Mesenteric fat pad (tissue), 1 donor: ENCODE results near the gene ALX1. TPM values are rescaled to one million over a fixed set of nuclear protein-coding genes. Genes with fewer than 3 reads are reported as not detected.
"Not testable (repeated sequence)": the region's sequence is repeated elsewhere in the genome, so short reads cannot be mapped to it uniquely, and the experiment has no call there.

Experiments used
- DNase-seq: peaks from one replicate; pipeline ENCODE4 v3.0.0-alpha.2; 2020; ENCODE audit warnings: low spot score
- total RNA-seq: library from RNA; stranded (reverse); fragmentation: NEBNext Ultra II Directional; extraction: Animal tissue kit (Norgen Biotek cat#: 25700); gene quantifications from one replicate; pipeline ENCODE4 v1.2.1, GENCODE V29; 2021
- donor health status: DM: yes; HTN: yes; CAD: no.

ALX1 gene
- total RNA-seq, 1 donor from 2014 or later, result not detected

DNA sequence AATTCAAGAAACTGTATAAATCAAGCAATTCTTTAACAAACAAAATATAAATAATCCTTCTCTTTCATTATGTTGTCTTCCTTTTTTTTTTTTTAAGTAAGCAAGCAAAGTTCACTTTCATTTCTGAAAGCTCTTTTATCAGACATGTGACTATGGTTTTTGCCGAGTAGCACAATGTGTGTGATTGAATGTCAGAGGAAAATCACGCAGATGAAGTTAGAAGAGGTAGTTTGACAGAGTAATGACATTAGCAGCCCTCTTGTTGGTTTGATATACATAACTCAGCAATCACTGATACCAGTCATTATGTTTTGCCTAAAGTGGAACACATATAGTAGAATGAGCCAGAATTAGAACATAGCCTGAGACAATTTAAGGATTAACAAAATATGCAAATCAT is 19.0 kb downstream of the ALX1 start:
- DNase-seq, result no peak

DNA sequence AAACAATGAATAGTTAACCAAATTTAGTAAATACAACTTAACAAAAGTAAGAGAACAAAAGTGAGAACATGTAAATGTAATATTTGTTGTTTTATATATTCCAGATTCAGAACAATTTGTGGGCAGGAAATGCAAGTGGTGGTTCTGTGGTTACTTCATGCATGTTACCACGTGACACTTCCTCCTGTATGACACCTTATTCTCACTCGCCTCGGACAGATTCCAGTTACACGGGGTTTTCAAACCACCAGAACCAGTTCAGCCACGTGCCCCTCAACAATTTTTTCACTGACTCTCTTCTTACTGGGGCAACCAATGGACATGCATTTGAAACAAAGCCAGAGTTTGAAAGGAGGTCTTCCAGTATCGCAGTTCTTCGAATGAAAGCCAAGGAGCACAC is 21.0 kb downstream of the ALX1 start:
- DNase-seq, result no peak

DNA sequence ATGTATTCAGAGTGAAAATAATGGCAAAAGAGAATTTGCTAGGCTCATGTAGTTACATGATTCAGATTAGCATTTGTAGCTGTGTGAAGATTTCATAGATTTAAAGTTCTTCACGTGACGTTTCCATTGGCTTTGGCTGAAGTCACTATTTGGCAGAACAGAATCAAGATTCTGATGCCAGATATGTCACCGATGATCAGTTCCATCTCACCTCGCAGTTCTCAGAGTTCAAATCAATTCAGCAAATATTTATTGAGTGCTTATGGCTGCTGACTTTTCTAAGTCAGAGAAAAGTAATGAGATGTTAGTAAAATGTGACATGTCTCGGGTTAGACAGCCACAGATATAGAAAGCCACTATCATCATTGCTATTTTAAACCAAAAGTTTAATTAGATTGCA is 28.4 kb downstream of the ALX1 start:
- DNase-seq, result no peak

DNA sequence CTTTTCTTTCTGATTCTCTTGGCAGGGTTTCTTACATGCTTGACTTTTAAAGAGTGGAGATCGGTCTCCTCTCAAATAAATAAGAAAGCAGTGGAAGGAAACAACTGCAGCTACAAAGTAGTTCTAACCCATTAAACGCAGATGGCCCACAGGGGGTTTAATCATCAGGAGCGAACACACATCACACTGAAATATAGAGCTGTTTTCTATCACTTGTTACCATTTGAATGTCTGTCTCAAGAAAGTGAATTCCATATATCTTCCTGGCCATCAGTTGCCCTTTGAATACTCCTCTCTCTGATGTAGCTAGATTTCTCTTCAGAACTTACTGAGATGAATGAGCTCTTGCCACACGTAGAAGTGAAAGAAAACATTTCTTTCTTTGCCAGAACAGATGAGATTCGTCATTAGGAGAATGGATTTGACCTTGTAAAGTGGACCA is 29.1 kb downstream of the ALX1 start:
- no peak for DNase-seq

DNA sequence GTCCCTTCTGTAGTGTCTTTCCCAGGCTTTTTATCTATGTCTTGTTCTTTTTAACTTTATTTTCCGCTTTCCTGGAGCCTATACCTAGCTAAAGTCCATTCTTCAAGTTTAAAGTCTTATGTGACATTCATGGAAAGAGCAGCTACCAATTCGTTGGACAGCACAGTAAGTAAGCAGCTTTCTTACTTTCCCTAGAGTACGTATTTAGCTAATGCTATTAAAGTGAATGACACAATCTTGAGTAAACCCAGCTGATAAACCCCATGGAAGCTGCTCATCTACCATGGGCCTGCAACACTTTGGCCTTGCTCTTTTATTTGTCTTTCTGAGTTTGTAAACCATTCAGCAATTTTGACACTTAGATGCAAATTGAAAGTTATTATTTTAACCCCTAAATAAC is 30.0 kb downstream of the ALX1 start:
- DNase-seq, result no peak

DNA sequence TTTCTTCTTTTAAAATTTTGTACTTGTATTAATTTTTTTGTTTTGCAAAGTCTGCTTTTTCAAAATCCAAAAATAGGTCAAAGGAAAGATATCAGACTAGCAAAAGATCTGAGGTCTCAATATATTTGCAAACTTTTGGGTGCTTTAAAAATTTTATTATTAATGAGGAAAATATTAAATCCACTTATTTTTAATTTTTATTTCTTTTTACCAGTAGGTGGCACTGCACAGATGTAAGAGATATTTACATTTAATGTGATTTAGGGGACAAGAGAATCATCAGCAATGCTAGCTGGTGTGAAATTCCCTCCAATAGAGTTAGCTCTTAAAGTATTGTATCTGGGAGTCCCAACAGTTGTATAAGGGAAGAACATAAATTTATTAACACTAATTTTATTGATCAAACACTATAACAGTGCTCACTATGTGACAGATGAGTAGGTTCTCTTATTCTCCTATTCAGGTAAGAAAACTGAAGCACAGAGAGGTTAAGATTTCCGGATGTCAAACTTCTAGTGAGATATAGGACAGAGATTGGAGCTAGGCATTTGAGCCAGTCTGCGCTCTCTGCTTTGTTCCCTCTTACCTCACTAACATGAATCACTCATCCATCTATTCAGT is 30.5 kb downstream of the ALX1 start:
- DNase-seq, result no peak

DNA sequence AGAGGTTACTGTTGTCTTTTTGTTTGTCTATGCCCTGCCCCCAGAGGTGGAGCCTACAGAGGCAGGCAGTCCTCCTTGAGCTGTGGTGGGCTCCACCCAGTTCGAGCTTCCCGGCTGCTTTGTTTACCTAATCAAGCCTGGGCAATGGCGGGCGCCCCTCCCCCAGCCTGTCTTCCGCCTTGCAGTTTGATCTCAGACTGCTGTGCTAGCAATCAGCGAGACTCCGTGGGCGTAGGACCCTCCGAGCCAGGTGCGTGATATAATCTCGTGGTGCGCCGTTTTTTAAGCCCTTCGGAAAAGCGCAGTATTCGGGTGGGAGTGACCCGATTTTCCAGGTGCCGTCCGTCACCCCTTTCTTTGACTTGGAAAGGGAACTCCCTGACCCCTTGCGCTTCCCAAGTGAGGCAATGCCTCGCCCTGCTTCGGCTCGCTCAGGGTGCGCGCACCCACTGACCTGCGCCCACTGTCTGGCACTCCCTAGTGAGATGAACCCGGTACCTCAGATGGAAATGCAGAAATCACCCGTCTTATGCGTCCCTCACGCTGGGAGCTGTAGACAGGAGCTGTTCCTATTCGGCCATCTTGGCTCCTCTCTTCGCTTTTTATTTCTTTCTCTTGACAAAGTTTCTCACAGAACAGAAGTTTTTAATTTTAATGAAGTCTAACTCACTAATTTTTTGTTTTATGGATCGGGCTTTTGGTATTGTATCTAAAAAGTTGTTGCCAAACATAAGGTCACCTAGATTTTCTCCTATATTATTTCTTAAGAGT is 38.0 kb downstream of the ALX1 start:
- not testable (repeated sequence) for DNase-seq

DNA sequence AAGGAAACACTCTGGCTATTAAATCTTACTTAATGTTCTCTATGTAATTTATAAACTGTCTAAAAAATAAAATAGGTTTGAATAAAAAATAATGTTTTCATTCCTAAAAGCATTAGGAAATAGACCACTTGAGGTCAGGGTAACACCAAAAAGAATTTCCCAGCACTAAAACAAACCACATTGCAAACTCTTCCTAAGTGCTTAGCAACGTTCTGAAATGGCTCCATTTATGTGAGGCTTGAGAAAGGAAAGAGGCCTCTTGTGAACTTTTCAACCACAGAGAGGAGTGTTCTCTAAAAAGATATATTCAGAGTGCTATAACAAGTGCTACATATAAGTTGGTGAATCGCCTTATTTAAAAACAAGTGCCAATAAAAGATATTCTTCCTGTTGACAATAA is 42.7 kb downstream of the ALX1 start:
- DNase-seq, result no peak

DNA sequence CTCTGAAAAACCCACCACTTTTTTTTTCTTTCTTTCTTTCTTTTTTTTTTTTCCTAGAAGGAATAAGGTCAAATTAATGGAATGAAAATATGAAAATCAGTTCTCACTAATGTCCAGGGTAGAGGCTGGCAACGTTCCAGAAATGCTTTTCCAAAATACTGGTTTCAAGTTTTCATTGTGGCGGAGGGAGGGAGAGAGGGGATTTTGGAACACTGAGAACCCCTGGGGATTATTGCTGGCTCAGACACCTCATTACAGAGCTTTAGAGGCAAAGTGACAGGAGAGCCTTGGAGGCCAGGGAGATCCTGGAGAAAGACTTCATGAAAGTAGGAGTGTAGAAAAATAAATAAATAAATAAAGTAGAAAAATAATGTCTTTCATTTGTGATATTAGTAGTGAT is 45.4 kb downstream of the ALX1 start:
- no peak for DNase-seq

DNA sequence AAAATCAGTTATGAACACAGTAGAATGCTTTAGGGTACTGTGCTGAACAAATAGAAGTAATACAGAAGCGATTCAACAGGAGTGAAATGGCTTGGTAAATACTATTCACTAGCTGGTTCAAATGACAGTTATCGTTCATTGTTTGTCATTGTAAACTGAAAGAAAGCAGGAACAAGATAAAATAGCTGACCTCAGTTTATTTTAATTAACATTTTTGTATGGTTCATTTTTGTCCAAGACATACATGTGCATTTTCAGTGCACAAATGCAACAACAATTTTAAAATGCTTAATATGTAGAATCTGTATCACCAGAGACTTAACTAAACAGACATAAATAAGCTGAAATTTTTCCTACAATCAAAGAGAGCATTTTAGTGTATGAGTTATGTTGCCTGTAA is 49.9 kb downstream of the ALX1 start:
- no peak for DNase-seq

DNA sequence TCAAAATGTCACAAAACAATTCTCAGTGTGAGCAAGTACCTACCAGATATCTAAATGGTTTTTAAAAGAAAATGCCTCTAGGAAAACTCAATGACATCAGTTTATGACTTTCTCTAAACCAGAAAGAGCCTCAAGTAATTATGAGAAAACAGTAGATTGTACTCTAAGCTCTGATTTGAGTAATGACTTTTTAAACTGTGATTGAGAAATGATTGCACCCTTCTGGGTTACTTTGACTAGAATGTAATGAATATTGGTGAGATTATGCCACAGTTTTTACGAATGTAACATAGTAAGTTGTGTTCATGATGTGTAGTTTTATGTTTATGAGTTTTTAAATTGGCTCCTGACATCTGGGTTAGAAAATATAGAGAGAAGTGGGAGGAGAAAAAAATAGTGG is 68.8 kb downstream of the ALX1 start:
- no peak for DNase-seq

DNA sequence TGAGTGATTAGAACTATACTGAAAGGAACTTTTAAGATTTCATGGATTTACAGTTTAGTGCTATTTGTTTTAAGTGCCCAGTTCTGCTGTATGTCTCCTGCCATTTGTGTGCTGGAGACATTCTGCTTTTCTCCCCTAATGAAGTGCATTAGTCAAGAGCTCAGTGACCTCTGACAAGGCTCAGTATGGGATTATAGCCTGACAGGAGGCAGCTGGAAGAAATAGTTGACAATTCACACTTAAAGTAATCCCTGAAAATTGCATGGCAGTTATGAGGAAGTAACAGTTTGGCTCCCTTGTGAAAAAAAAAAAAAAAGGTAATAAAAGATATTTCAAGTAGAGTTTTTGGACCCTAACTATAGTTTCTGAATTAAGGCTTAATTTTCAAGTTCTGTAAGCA is 70.3 kb downstream of the ALX1 start:
- DNase-seq, result no peak

Other genes with a start within 250 kb of the ALX1 start
- gene TSPAN19, start 243.9 kb upstream of the ALX1 start, total RNA-seq, result not detected
- 0.19 TPM for gene LRRIQ1, start 243.9 kb upstream of the ALX1 start, total RNA-seq